Common myeloid progenitor, CD34-positive (primary cell): ENCODE results near the gene ARHGAP1.
A peak's percentile ranks its signal among the peaks of the same experiment; 100 is the strongest.

Experiments
- CTCF ChIA-PET: fragments of 350-600 bp; sonication (Branson Sonifier 250); formaldehyde crosslinking; loops from one replicate; lab custom pipeline; 2021; ENCODE audit warnings: antibody characterized with exemption; lab: Charles Lee
- POLR2A ChIA-PET: fragments of 350-600 bp; sonication (Branson Sonifier 250); formaldehyde crosslinking; loops from one replicate; lab custom pipeline; 2021; ENCODE audit warnings: antibody characterized with exemption; lab: Charles Lee
- DNase-seq, 3 donors: peaks; one replicate each; pipeline versions ENCODE4 v3.0.0 to v3.0.0-alpha.2; 2013
- H3K27ac ChIP-seq, 2 experiments: 1 replicate in 1 of 2; 2 replicates in 1 of 2; pipeline ENCODE4 v1.7.0; 2013; ENCODE audit warnings: inconsistent platforms in 2 of 2, low read length in 2 of 2, mild to moderate bottlenecking in 2 of 2, low read depth in 1 of 2, moderate library complexity in 1 of 2; ENCODE audit not compliant: severe bottlenecking in 2 of 2, insufficient read depth in 1 of 2, poor library complexity in 1 of 2
- H3K27me3 ChIP-seq, 5 experiments: replicated peaks in 2 of 5; 1 replicate in 3 of 5; 2 replicates in 2 of 5; pipeline versions ENCODE4 v1.6.1 to v1.7.0; 2013; ENCODE audit warnings: low read length in 4 of 5, mild to moderate bottlenecking in 2 of 5, moderate library complexity in 2 of 5, inconsistent platforms in 1 of 5; ENCODE audit not compliant: insufficient read depth in 5 of 5, control insufficient read depth in 4 of 5
- H3K36me3 ChIP-seq, 4 experiments: 1 replicate in 2 of 4; 2 replicates in 2 of 4; pipeline versions ENCODE4 v1.6.1 to v1.7.0; 2013; ENCODE audit warnings: low read length in 3 of 4, control low read depth in 1 of 4, mild to moderate bottlenecking in 1 of 4; ENCODE audit not compliant: control insufficient read depth in 4 of 4, insufficient read depth in 4 of 4
- H3K4me1 ChIP-seq, 4 experiments: 1 replicate in 3 of 4; 2 replicates in 1 of 4; pipeline versions ENCODE4 v1.6.1 to v1.7.1; 2013; ENCODE audit warnings: low read length in 3 of 4, mild to moderate bottlenecking in 3 of 4, control low read depth in 1 of 4, inconsistent platforms in 1 of 4, moderate library complexity in 1 of 4; ENCODE audit not compliant: control insufficient read depth in 4 of 4, insufficient read depth in 4 of 4; ENCODE audit errors: control extremely low read depth in 1 of 4
- H3K4me3 ChIP-seq, 7 experiments: 1 replicate in 4 of 7; 2 replicates in 3 of 7; pipeline versions ENCODE4 v1.5.1 to v1.7.0; 2013; ENCODE audit warnings: mild to moderate bottlenecking in 7 of 7, low read length in 6 of 7, moderate library complexity in 6 of 7, inconsistent platforms in 2 of 7, low read depth in 2 of 7, control low read depth in 1 of 7; ENCODE audit not compliant: insufficient read depth in 4 of 7, control insufficient read depth in 1 of 7; ENCODE audit errors: extremely low read depth in 1 of 7
- H3K9me3 ChIP-seq, 5 experiments: 1 replicate in 4 of 5; 2 replicates in 1 of 5; pipeline versions ENCODE4 v1.6.1 to v1.7.1; 2013; ENCODE audit warnings: low read length in 4 of 5, mild to moderate bottlenecking in 2 of 5, inconsistent platforms in 1 of 5, low read depth in 1 of 5, moderate library complexity in 1 of 5; ENCODE audit not compliant: control insufficient read depth in 4 of 5, insufficient read depth in 2 of 5; ENCODE audit errors: control extremely low read depth in 1 of 5
- WGBS: methylation state at CpG from one replicate; pipeline ENCODE4 v1.1.5; 2013; ENCODE audit not compliant: insufficient coverage; 5-methylcytosine and 5-hydroxymethylcytosine counted together

Gene ARHGAP1

GRCh38 chr11:46678741-46679130 is 21.7 kb downstream of the ARHGAP1 start:
- Histone ChIP-seq H3K27ac (no peak overlapping the region), H3K27me3 (no peaks in the 10 kb centered on the region), H3K36me3 (peaks cover 11 to 62% (median 47%) of the 10 kb centered on the region in 4 experiments), H3K4me1 (peaks cover 17 to 38% (median 32%) of the 10 kb centered on the region in 4 experiments), H3K4me3 (no peak overlapping the region), H3K9me3 (no peaks in the 10 kb centered on the region)
- ChIA-PET CTCF (interaction anchor here (2.2 kb wide), 1 partner anchor 19 kb away, joined by 5 read pairs; no protein-coding TSS in a partner anchor), POLR2A (no interaction called here)
- DNase-seq = no peak
- WGBS = 100% methylated on average over 2 of the region's 9 CpGs

DNA sequence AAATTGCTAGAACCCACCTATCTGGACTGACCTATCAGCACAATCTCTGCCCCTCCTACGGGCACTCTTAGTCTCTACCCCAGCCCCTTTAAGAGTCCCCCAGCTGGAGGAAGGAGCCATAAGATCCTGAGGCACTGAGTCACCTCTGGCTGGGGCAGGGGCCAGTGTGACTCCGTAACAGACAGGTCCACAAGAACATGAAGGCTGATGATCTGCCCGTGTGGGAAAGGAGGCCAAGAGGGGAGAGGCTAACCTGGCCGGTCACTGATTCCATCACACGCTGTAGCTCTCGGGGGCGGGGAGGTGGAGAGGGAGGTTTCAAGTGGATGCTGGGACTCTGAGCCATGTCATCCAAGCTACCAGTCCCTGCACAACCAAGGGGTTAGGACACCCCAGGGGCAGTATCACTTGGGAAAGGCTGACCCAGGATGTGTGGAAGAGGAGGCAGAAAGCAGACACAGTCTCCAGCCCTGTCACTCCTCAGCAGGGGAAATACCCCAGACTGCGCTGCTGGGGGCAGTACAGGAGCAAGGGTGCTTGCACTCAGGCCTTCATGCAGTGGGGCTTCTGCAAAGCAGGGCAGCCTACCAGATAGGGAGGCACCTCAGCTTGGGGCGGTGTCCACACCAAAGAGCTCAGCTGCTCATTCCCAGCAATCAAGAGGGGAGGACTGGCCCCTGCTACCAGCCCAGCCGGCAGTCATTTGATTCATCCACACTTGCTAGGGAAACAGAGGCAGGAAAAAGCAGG is 22.3 kb downstream of the ARHGAP1 start:
- DNase-seq = no peak
- Histone ChIP-seq H3K27me3 (no peaks in the 10 kb centered on the region), H3K4me3 (no peak overlapping the region), H3K36me3 (peaks cover 12 to 65% (median 53%) of the 10 kb centered on the region in 4 experiments), H3K4me1 (peaks cover 17 to 43% (median 36%) of the 10 kb centered on the region in 4 experiments), H3K9me3 (no peaks in the 10 kb centered on the region), H3K27ac (no peak overlapping the region)
- ChIA-PET CTCF (interaction anchor here (2.2 kb wide), 1 partner anchor 19 kb away, joined by 5 read pairs; no protein-coding TSS in a partner anchor), POLR2A (no interaction called here)
- 95% methylated on average over 10 of the region's 10 CpGs for WGBS

DNA sequence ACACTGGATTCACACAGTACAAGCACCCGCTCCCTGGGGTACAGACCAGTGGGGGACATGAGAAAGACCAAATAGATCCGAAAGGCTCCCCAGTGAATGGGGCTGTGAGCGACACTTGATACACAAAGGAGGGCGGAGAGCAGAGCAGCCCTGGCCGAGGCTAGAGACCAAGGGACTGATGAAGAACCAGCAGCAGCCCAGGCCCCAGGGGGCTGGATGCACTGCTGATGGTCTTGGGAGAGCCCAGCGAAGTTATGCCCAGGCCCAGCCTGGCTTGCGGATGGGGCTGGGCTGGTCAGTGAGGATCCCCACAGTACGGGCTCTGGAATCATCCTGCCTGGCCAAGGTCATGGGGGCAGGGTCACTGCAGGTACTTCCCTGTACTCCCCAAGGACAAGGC is 23.2 kb downstream of the ARHGAP1 start:
- peaks cover 12 to 74% (median 62%) of the 10 kb centered on the region in 4 experiments for H3K36me3 ChIP-seq
- CTCF ChIA-PET = no interaction called here
- WGBS = 99% methylated on average over 8 of the region's 8 CpGs
- no peak overlapping the region for H3K27ac ChIP-seq
- peaks cover 17 to 53% (median 43%) of the 10 kb centered on the region in 4 experiments for H3K4me1 ChIP-seq
- H3K9me3 ChIP-seq = no peaks in the 10 kb centered on the region
- DNase-seq = no peak
- H3K27me3 ChIP-seq = no peaks in the 10 kb centered on the region
- POLR2A ChIA-PET = no interaction called here
- no peak overlapping the region for H3K4me3 ChIP-seq

DNA sequence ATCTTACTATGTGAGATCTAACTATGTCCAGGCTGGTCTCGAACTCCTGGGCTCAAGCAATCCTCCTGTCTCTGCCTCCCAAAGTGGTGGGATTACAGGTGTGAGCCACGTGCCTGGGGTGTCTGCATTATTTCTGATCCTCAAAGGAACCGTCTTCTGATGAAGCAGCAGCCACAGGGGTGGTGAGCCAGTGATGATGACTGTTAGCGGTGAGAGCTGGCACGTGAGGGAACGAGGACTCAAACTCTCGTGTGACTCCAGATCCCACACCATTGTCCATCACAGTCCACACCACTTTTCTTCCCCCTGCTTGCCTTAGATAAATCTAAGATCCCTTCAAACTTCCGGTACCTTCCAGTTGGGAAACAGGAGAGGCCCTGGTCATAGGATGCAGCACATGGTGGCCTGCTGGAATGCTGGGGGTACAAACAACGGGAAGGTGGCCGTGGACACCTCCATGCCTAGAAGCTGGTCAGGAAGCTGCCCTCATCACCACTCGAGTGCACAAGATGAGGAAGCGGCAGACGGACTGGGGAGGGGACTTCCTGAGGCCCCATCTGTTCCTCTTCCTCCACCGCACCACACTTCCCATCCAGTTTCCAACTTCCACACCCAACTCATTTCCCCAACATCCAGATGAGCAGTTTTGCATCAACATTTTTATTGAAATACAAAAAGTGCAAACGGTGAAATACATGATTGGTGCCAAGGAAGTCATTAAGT is 23.8 kb downstream of the ARHGAP1 start:
- WGBS = 79% methylated on average over 9 of the region's 15 CpGs
- peaks cover 20 to 59% (median 48%) of the 10 kb centered on the region in 4 experiments for H3K4me1 ChIP-seq
- no peaks in the 10 kb centered on the region for H3K27me3 ChIP-seq
- H3K27ac ChIP-seq = no peak overlapping the region
- H3K9me3 ChIP-seq = no peaks in the 10 kb centered on the region
- peak in 2 of 3 donors; percentile 23 to 25 for DNase-seq
- POLR2A ChIA-PET = interaction anchor here (0.5 kb wide), 1 partner anchor 35 kb away, joined by 3 read pairs; no protein-coding TSS in a partner anchor
- CTCF ChIA-PET = no interaction called here
- peaks cover 12 to 73% (median 59%) of the 10 kb centered on the region in 4 experiments for H3K36me3 ChIP-seq
- H3K4me3 ChIP-seq = no peak overlapping the region

DNA sequence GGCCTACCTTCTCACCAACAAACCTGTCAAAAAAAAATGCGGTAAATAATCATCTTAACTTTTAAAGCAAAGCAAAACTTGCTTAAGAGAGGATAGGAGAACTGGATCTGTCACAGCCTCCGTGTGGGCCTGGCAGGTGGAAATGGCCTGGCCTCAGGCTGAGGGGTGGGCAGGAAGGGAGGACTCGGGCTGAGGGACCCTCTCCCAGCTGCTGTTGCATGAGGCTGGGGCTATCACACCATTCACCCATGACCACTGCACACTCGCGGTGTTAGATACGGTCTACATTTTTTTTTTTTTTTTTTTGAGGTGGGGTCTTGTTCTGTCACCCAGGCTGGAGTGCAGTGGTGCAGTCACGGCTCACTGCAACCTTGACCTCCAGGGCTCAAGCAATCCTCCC is 24.5 kb downstream of the ARHGAP1 start:
- ChIA-PET CTCF (no interaction called here), POLR2A (no interaction called here)
- Histone ChIP-seq H3K27me3 (no peaks in the 10 kb centered on the region), H3K36me3 (peaks cover 12 to 68% (median 55%) of the 10 kb centered on the region in 4 experiments), H3K4me3 (no peak overlapping the region), H3K27ac (no peak overlapping the region), H3K9me3 (no peaks in the 10 kb centered on the region), H3K4me1 (peaks cover 21 to 65% (median 54%) of the 10 kb centered on the region in 4 experiments)
- 71% methylated on average over 2 of the region's 7 CpGs for WGBS
- DNase-seq = no peak

DNA sequence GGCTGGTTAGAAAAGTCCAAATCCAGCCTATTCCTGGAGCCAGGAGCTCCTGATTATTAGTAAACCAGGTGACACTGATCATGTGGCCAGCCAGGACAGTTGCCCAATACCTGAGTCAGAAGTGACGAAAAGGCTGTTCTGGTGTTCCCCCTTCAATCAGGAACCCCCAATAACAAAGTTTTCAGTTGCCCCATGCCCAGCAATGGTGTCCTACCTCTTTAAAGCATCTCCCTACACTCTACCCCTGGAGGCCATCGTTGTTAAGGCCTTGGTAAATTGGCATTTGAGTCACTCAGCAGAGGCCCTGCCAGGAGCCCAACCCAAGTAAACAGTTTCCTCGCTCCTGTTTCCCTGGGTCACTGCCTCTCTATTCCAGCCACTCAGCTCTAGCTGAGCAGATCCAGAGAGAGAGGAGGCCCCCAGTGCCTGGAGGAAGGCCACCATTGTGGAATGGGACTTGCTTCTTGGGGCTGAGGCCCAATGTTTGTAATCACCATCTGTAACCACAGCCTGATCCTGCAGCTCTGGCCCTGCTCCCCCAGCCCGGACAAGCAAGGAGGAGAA is 25.0 kb downstream of the ARHGAP1 start:
- Histone ChIP-seq H3K27me3 (no peaks in the 10 kb centered on the region), H3K4me3 (peak overlapping the region in 2 of 7 experiments; percentile 23 to 45), H3K27ac (peak overlapping the region in 1 of 2 experiments; percentile 51), H3K9me3 (no peaks in the 10 kb centered on the region), H3K36me3 (peaks cover 12 to 62% (median 50%) of the 10 kb centered on the region in 4 experiments), H3K4me1 (peaks cover 25 to 71% (median 60%) of the 10 kb centered on the region in 4 experiments)
- DNase-seq = peak in 2 of 3 donors; percentile 36 to 40
- WGBS = 69% methylated on average over 3 of the region's 4 CpGs
- POLR2A ChIA-PET = no interaction called here
- CTCF ChIA-PET = interaction anchor here (0.6 to 1.9 kb wide), 4 partner anchors 9 to 550 kb away, joined by 3 to 8 read pairs (median 4); no protein-coding TSS in a partner anchor
